GM12875 (cell line): Measurements from ENCODE around the gene SLC7A10.

ENCODE experiments used
- H3K4me3 ChIP-seq: one replicate; pipeline ENCODE4 v1.5.1; 2011; ENCODE audit warnings: low read depth, low read length, control low read depth
- CTCF ChIP-seq: IDR thresholded peaks from 2 replicates; pipeline ENCODE4 v1.5.1; 2011; ENCODE audit warnings: low read depth, mild to moderate bottlenecking, control low read depth, inconsistent platforms, low read length, moderate library complexity, borderline replicate concordance; ENCODE audit not compliant: insufficient read depth

Gene SLC7A10

GRCh38 chr19:33269016-33269415 is 43.4 kb upstream of the SLC7A10 start:
- no peak overlapping the region for H3K4me3 ChIP-seq
- TF ChIP-seq CTCF: no peak

GRCh38 chr19:33268162-33268991 is 42.7 kb upstream of the SLC7A10 start:
- H3K4me3 ChIP-seq: no peak overlapping the region
- TF ChIP-seq CTCF: no peak

GRCh38 chr19:33267706-33268105 is 42.1 kb upstream of the SLC7A10 start:
- no peak for TF ChIP-seq CTCF
- H3K4me3 ChIP-seq: no peak overlapping the region

- H3K4me3 ChIP-seq: no peak overlapping the region
- no peak for TF ChIP-seq CTCF
Observed at GRCh38 chr19:33266974-33267484, 41.4 kb upstream of the SLC7A10 start.

GRCh38 chr19:33264881-33265445 is 39.3 kb upstream of the SLC7A10 start:
- no peak overlapping the region for H3K4me3 ChIP-seq
- TF ChIP-seq CTCF: no peak

GRCh38 chr19:33263325-33264023 is 37.8 kb upstream of the SLC7A10 start:
- no peak for TF ChIP-seq CTCF
- H3K4me3 ChIP-seq: no peak overlapping the region
